ENCODE results near the gene CTCF.

CTCF gene

GRCh38 chr16:67650023-67650422 is 87.7 kb downstream of the CTCF start:
- DNase-seq, result no peak

- no peak for DNase-seq
These were observed 88.7 kb downstream of the CTCF start for GRCh38 chr16:67651039-67651438.

- DNase-seq, result no peak
These were observed 89.5 kb downstream of the CTCF start for GRCh38 chr16:67651847-67652246.

GRCh38 chr16:67652578-67653127 is 90.3 kb downstream of the CTCF start:
- peak in 3 of 56 donors; percentile 16 to 26 (median 20) for DNase-seq

- DNase-seq, result peak in 4 of 56 donors; percentile 16 to 44 (median 26)
These were observed 90.9 kb downstream of the CTCF start for GRCh38 chr16:67653128-67653788.

- DNase-seq, result no peak
These were observed 91.6 kb downstream of the CTCF start for GRCh38 chr16:67653789-67654402.

- DNase-seq, result no peak
These were observed 92.1 kb downstream of the CTCF start for GRCh38 chr16:67654403-67654911.

- no peak for DNase-seq
These were observed 93.0 kb downstream of the CTCF start for GRCh38 chr16:67655363-67655762.

GRCh38 chr16:67656344-67657016 is 94.2 kb downstream of the CTCF start:
- no peak for DNase-seq

- no peak for DNase-seq
These were observed 94.8 kb downstream of the CTCF start for GRCh38 chr16:67657017-67657608.

GRCh38 chr16:67657751-67658518 is 95.6 kb downstream of the CTCF start:
- DNase-seq, result no peak

GRCh38 chr16:67658849-67659674 is 96.7 kb downstream of the CTCF start:
- no peak for DNase-seq

GRCh38 chr16:67659675-67660563 is 97.6 kb downstream of the CTCF start, which contains the start of gene ACD:
TSS of gene ACD (minus strand) at chr16:67660260. CDS start at chr16:67660220, 40 bp downstream.
- DNase-seq, result peak; percentile 51 to 94 (median 82)

- peak in 55 of 56 donors; percentile 65 to 98 (median 90) for DNase-seq
These were observed 98.3 kb downstream of the CTCF start, which contains the start of gene PARD6A for GRCh38 chr16:67660564-67661028. TSS of gene PARD6A (plus strand) at chr16:67660960. CDS start at chr16:67661039, 79 bp downstream.

GRCh38 chr16:67661101-67661761 is 98.9 kb downstream of the CTCF start:
- DNase-seq, result peak in 7 of 56 donors; percentile 14 to 65 (median 51)

GRCh38 chr16:67661886-67662652 is 99.7 kb downstream of the CTCF start:
- no peak for DNase-seq

- no peak for DNase-seq
These were observed 100.3 kb downstream of the CTCF start for GRCh38 chr16:67662653-67663010.

All from amygdala (tissue), 56 donors.